COLO829 (cell line): Measurements from ENCODE around the gene LRRC57.

Experiments used
- DNase-seq: peaks from one replicate; pipeline ENCODE4 v3.0.0; 2012; ENCODE audit warnings: low spot score

Gene LRRC57

GRCh38 chr15:42490671-42491538 is 57.7 kb downstream of the LRRC57 start, which contains the start of gene ZNF106:
ZNF106 (minus strand) TSS chr15:42491141; CDS start chr15:42472289, 18,852 bp downstream.
- peak; percentile 83 for DNase-seq

- DNase-seq = no peak
Observed at GRCh38 chr15:42490291-42490670, 58.3 kb downstream of the LRRC57 start.
